GM12878 (cell line): ENCODE measurements around the gene CDKN3.

Experiments
- EGR1 ChIP-seq, 2 experiments: IDR thresholded peaks; 1 replicate in 1 of 2; 2 replicates in 1 of 2; pipeline ENCODE4 v1.6.1; 2011 to 2012; ENCODE audit warnings: low read depth in 2 of 2, low read length in 2 of 2, borderline replicate concordance in 1 of 2, mild to moderate bottlenecking in 1 of 2, moderate library complexity in 1 of 2
- JUND ChIP-seq: IDR thresholded peaks from 2 replicates; pipeline ENCODE4 v1.6.1; 2012; ENCODE audit warnings: low read depth, mild to moderate bottlenecking, low read length, improper control_type of control experiment, moderate library complexity
- MEF2A ChIP-seq: IDR thresholded peaks from 2 replicates; pipeline ENCODE4 v1.6.1; 2011; ENCODE audit warnings: low read depth, mild to moderate bottlenecking, low read length, moderate library complexity; ENCODE audit not compliant: insufficient read depth
- NFYA ChIP-seq: IDR thresholded peaks from 2 replicates; pipeline ENCODE4 v1.6.1; 2011; ENCODE audit warnings: low read depth, mild to moderate bottlenecking, low read length, improper control_type of control experiment, borderline replicate concordance
- SIN3A ChIP-seq: IDR thresholded peaks from 2 replicates; pipeline ENCODE4 v1.6.1; 2012; ENCODE audit warnings: low read depth, low read length, improper control_type of control experiment
- SUZ12 ChIP-seq: fragments of 200-600 bp; sonication (generic); IDR thresholded peaks from one replicate; pipeline ENCODE4 v1.6.1; 2018; ENCODE audit warnings: antibody characterized with exemption, mild to moderate bottlenecking; ENCODE audit not compliant: unreplicated experiment
- YBX1 ChIP-seq: fragments of 450-650 bp; IDR thresholded peaks from 2 replicates; pipeline ENCODE4 v1.6.1; 2016; ENCODE audit warnings: antibody characterized with exemption
- TF ChIP-seq, protein P1 (sequence below), 3 experiments: IDR thresholded peaks in 2 of 3; conservative IDR thresholded peaks in 1 of 3; 2 replicates each; pipeline ENCODE4 v1.5.1; 2011; ENCODE audit warnings: low read depth in 3 of 3, low read length in 3 of 3, mild to moderate bottlenecking in 3 of 3, control low read depth in 2 of 3, moderate library complexity in 2 of 3, inconsistent platforms in 1 of 3, mixed read lengths in 1 of 3; ENCODE audit not compliant: control insufficient read depth in 2 of 3, insufficient read depth in 1 of 3; ENCODE audit errors: extremely low read depth in 1 of 3
- TF ChIP-seq, protein P2 (sequence below): IDR thresholded peaks from 2 replicates; pipeline ENCODE4 v1.6.1; 2011; ENCODE audit warnings: low read depth, low read length, improper control_type of control experiment, borderline replicate concordance
- TF ChIP-seq, protein P3 (sequence below): IDR thresholded peaks from 2 replicates; pipeline ENCODE4 v1.6.1; 2011; ENCODE audit warnings: mild to moderate bottlenecking, low read depth, low read length, moderate library complexity; ENCODE audit not compliant: insufficient replicate concordance

DNA sequence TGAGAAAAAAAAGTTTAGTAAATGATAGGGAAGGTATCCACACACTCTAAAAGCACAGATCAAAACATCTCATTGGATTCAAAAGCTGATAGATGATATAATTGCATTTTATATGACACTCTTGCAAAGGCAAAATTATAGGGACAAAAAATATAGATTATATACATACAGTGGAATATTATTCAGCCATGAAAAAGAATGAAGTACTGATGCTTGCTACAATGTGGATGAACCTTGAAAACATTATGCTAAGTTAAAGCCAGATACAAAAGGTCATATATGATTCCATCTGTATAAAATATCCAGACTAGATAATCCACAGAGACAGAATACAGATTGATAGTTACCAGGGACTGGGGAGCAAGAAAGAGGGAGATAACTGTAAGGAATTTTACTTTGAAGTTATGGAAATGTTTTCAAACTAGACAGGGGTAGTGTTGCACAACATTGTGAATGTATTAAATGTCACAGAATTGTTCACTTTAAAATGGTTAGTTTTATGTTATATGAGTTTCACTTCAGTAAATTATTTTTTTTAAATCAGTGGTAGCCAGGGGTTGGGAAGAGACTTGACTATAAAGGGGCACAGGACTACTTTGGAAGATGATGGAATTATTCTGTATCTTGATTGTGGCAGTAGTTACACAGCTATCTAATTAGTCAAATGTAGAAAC is 41.7 kb upstream of the CDKN3 start:
- TF ChIP-seq JUND (no peak), SUZ12 (no peak), EGR1 (IDR thresholded peaks at IDR 0.05; ENCODE audit: borderline replicate concordance in 1 of 2, low read depth in 2 of 2, low read length in 2 of 2) (no peak), NFYA (no peak), MEF2A (no peak), SIN3A (no peak), YBX1 (no peak)
- TF ChIP-seq, protein P1, sequence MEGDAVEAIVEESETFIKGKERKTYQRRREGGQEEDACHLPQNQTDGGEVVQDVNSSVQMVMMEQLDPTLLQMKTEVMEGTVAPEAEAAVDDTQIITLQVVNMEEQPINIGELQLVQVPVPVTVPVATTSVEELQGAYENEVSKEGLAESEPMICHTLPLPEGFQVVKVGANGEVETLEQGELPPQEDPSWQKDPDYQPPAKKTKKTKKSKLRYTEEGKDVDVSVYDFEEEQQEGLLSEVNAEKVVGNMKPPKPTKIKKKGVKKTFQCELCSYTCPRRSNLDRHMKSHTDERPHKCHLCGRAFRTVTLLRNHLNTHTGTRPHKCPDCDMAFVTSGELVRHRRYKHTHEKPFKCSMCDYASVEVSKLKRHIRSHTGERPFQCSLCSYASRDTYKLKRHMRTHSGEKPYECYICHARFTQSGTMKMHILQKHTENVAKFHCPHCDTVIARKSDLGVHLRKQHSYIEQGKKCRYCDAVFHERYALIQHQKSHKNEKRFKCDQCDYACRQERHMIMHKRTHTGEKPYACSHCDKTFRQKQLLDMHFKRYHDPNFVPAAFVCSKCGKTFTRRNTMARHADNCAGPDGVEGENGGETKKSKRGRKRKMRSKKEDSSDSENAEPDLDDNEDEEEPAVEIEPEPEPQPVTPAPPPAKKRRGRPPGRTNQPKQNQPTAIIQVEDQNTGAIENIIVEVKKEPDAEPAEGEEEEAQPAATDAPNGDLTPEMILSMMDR (IDR thresholded peaks at IDR 0.05 in 2 of 3, conservative IDR thresholded peaks at IDR 0.05 in 1 of 3; ENCODE audit: control insufficient read depth in 2 of 3, extremely low read depth in 1 of 3, insufficient read depth in 1 of 3, low read depth in 3 of 3, low read length in 3 of 3) = no peak
- TF ChIP-seq, protein P2, sequence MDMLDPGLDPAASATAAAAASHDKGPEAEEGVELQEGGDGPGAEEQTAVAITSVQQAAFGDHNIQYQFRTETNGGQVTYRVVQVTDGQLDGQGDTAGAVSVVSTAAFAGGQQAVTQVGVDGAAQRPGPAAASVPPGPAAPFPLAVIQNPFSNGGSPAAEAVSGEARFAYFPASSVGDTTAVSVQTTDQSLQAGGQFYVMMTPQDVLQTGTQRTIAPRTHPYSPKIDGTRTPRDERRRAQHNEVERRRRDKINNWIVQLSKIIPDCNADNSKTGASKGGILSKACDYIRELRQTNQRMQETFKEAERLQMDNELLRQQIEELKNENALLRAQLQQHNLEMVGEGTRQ = no peak
- TF ChIP-seq, protein P3, sequence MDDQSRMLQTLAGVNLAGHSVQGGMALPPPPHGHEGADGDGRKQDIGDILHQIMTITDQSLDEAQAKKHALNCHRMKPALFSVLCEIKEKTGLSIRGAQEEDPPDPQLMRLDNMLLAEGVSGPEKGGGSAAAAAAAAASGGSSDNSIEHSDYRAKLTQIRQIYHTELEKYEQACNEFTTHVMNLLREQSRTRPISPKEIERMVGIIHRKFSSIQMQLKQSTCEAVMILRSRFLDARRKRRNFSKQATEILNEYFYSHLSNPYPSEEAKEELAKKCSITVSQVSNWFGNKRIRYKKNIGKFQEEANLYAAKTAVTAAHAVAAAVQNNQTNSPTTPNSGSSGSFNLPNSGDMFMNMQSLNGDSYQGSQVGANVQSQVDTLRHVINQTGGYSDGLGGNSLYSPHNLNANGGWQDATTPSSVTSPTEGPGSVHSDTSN = no peak
